Right lobe of liver (tissue), 4 donors: ENCODE measurements around the gene CRYBB2.

Experiments
- CTCF ChIP-seq, 4 donors: fragments of 200-600 bp in 3 of 4; fragments of 450-650 bp in 1 of 4; IDR thresholded peaks; one replicate each; pipeline versions ENCODE4 v1.5.1 to v1.8.0; 2016 to 2022; ENCODE audit warnings: antibody characterized with exemption in 4 of 4, mild to moderate bottlenecking in 2 of 4
- POLR2A ChIP-seq: fragments of 450-650 bp; IDR thresholded peaks from one replicate; pipeline ENCODE4 v1.6.1; 2017; ENCODE audit warnings: antibody characterized with exemption, mild to moderate bottlenecking
- donor health status: DM: no; HTN: no; CAD: no.
- donor health status: DM: no; HTN: no; CAD: no.
- donor health status: DM: no; HTN: yes; CAD: no.

- TF ChIP-seq POLR2A (no peak), CTCF (IDR thresholded peaks at IDR 0.05) (no peak)
Measured at GRCh38 chr22:25174888-25175411, 44.5 kb upstream of the CRYBB2 start.
